H1 (cell line): ENCODE measurements around the gene CWF19L1.

Experiments
- CTCF ChIP-seq, 3 experiments: IDR thresholded peaks; 1 replicate in 2 of 3; 2 replicates in 1 of 3; pipeline versions ENCODE4 v1.5.1 to v1.6.1; 2011; ENCODE audit warnings: low read length in 3 of 3, mild to moderate bottlenecking in 3 of 3, inconsistent platforms in 2 of 3, low read depth in 1 of 3, moderate library complexity in 1 of 3; ENCODE audit not compliant: insufficient read depth in 1 of 3; ENCODE audit errors: control extremely low read depth in 1 of 3
- POLR2AphosphoS5 ChIP-seq: IDR thresholded peaks from 2 replicates; pipeline ENCODE4 v1.6.1; 2011; ENCODE audit warnings: low read depth, low read length
- SP1 ChIP-seq: IDR thresholded peaks from 2 replicates; pipeline ENCODE4 v1.6.1; 2011; ENCODE audit warnings: low read depth, low read length
- SUZ12 ChIP-seq: fragments of 200-600 bp; sonication (generic); IDR thresholded peaks from 2 replicates; pipeline ENCODE4 v1.6.1; 2012; ENCODE audit warnings: mild to moderate bottlenecking, inconsistent platforms, low read length, moderate library complexity, mixed read lengths

- TF ChIP-seq SUZ12 (no peak), CTCF (IDR thresholded peaks at IDR 0.05; ENCODE audit: control extremely low read depth in 1 of 3, insufficient read depth in 1 of 3, low read depth in 1 of 3, low read length in 3 of 3) (no peak), SP1 (no peak), POLR2AphosphoS5 (no peak)
Measured at GRCh38 chr10:100287756-100288155, 20.3 kb upstream of the CWF19L1 start.
